Fibroblast of pulmonary artery (primary cell): Measurements from ENCODE around the gene MZF1.
"Not testable (repeated sequence)": the region's sequence is repeated elsewhere in the genome, so short reads cannot be mapped to it uniquely, and the experiment has no call there.

ENCODE experiments used
- DNase-seq: peaks from one replicate; pipeline ENCODE4 v3.0.0-alpha.2; 2010; ENCODE audit warnings: low read depth
- H3K4me3 ChIP-seq: replicated peaks from 2 replicates; pipeline ENCODE4 v1.5.1; 2011; ENCODE audit warnings: low read depth, mild to moderate bottlenecking, control low read depth, low read length, moderate library complexity
- CTCF ChIP-seq: IDR thresholded peaks from 2 replicates; pipeline ENCODE4 v1.5.1; 2011; ENCODE audit warnings: mild to moderate bottlenecking, control low read depth, low read length, inconsistent platforms; ENCODE audit errors: missing control alignments

Gene MZF1

DNA sequence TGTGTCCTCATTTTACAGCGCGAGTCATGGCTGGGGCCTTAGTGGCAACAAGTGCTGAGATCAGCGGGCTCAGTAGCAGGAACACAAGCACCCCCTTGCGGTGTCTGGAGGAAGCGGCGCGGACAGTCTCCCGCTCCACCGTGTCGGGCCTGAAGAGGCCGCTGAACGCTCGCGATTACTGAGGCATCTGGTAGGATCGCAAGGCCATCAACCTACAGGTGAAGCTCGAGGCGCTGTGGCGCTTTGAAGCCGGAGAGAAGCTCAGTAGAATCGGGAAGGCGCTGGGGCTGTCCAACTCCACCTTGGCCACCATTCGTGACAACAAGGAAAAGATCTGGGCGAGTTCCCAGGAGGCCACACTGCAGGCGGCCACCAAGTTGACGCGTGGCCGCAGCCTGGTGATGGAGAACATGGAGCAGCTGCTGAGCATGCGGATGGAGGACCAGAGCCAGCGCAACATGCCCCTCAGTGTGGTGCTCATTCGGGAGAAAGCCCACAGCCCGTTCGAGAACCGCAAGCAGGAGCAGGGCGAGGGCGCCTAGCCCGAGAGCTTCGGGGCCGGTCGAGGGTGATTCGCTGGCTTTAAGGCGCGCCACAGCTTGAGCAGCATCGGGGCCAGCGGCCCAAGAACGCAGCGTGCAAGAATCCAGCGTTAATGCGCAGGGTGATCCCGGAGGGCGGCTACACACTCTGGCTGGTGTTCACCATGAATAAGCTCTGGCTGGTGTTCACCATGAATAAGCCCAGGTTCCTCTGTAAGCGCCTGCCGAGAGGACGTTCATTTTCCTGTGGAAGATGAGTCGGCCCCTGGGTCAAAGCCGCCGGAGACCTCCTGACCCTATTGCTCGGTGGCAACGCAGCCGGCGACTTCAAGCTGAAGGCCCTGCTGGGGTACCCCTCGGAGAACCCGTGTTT, 8.3 kb upstream of the MZF1 start:
- no peak overlapping the region for H3K4me3 ChIP-seq
- TF ChIP-seq CTCF: peak; percentile 98
- DNase-seq: peak; percentile 91

DNA sequence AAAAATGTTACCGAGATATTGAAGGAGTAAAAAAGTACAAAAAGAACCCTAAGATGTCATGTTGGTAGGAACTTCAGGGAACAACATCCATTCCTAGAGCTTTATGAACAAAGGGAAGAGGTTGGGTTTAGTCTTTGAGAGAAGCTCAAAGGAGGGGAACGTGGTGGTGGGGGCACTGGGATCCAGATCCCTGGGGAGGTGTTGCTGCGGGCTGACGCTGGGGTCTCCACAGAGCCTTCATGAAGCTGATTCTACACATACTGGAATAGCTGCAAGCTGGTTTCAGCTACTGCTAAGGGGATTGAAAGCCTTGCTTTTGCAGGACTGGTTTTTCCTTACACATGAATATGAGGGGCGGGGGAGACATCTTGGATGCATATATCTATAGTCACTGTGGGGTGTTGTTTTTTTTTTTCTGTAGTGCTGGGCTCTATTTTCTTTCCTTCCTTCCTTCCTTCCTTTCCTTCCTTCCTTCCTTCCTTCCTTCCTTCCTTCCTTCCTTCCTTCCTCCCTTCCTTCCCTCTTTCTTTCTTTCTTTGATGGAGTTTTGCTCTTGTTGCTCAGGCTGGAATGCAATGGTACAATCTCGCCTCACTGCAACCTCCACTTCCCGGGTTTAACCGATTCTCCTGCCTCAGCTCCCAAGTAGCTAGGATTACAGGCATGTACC, 6.5 kb upstream of the MZF1 start:
- no peak overlapping the region for H3K4me3 ChIP-seq
- DNase-seq: no peak
- no peak for TF ChIP-seq CTCF

DNA sequence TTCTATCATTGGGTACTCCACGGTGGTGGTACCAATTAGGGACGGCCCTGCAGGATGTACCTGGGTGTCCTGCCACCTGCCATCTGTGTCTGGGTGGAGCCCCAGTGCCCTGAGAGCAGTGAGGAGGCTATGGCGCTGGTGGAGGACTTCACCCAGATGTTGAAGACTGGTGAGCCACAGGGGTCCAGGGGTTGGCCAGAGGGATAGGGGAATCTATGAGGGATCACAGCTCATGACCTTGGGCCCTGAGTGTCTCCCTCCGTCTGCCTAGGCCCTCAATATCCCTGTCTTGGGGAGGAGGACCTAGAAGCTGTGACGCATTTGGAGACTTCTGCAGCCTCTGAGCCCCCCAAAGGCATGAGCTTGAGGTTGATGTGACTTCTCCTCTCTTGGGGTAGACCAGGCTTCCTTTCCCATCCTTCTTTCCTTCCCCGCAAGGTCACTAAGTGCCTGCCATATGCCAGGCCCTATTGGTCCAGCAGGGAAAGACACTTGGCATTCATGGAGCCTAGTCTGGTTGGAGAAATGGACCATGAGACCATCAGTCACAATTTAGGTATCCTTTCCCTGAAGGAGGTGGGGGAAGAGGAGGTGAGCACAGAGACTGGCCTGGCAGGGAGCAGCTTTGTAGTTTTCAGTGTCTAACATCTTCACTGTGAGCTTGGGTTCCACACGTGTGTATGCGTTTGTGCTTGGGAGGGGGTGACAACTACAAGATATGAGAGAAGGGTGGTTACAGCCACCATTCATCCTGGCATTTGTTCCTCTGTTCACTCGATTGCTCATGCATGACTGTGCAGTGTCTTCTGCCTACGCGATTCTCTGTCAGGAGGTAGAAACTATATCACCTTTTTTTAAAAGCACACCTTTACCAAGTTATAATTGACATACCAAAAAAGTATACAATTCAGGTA, 5.1 kb upstream of the MZF1 start:
- H3K4me3 ChIP-seq: no peak overlapping the region
- DNase-seq: no peak
- no peak for TF ChIP-seq CTCF

DNA sequence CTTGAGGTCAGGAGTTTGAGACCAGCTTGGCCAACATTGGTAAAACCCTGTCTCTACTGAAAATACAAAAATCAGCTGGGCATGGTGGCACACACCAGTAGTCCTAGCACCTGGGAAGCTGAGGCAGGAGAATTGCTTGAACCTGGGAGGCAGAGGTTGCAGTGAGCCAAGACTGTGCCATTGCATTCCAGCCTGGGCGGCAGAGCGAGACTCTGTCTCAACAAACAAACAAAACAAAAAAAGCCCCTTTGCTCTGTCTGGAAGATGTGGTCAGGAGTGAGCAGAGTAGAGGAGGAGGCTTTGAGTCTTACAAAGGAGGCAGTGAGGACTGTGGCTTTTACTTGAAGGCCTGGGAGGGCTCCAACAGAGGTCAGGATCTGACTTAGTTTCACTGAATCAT, 4.4 kb upstream of the MZF1 start:
- not testable (repeated sequence) for H3K4me3 ChIP-seq, DNase-seq

- DNase-seq: peak; percentile 93
- peak overlapping the region; percentile 82 for H3K4me3 ChIP-seq
These were observed 2.3 kb upstream of the MZF1 start for GRCh38 chr19:58575183-58576041.

DNA sequence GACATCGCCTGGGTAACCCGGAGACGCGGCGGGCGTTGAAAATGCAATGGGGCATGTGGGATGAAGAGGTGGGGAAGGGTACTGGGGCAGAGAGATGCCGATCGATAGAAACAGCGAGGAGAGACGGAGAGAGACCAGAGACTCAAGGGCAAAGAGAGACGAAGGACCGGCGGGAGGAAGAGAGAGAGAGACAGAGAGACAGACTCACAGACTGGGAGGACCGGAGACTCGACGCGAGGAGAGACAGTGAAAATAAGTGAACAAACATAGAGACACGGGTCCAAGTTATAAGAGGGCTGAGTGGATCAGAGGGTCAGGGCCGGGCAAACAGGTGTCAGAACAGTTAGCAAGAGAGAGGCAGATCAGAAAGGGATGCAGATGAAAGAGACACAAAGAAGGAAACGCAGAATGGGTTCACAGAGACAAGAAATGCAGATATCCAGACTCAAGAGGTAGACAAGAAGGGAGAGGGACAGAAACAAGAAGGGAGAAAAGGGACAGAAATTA, 576 bp upstream of the MZF1 start:
- TF ChIP-seq CTCF: no peak
- DNase-seq: no peak

More at GRCh38 chr19:58575183-58576041, 2.3 kb upstream of the MZF1 start:
- no peak for TF ChIP-seq CTCF

More for the DNA sequence above, 576 bp upstream of the MZF1 start:
- peak overlapping the region; percentile 90 for H3K4me3 ChIP-seq
